Endothelial cell (in vitro differentiated cells): ENCODE data around the gene PARP6. TPM values are rescaled to one million over a fixed set of nuclear protein-coding genes. Genes with fewer than 3 reads are reported as not detected.

ENCODE experiments used
- DNase-seq: peaks from one replicate; pipeline ENCODE4 v3.0.0; 2021; ENCODE audit warnings: low spot score
- H3K27ac Mint-ChIP-seq: one replicate; pipeline ENCODE4 v1.8.0; 2021; ENCODE audit warnings: mixed read lengths, inconsistent platforms; ENCODE audit not compliant: unreplicated experiment
- H3K27me3 Mint-ChIP-seq: one replicate; pipeline ENCODE4 v1.8.0; 2021; ENCODE audit warnings: mild to moderate bottlenecking, moderate library complexity, mixed read lengths, inconsistent platforms; ENCODE audit not compliant: unreplicated experiment
- H3K36me3 Mint-ChIP-seq: one replicate; pipeline ENCODE4 v1.8.0; 2021; ENCODE audit warnings: mild to moderate bottlenecking, low read depth, mixed read lengths, inconsistent platforms; ENCODE audit not compliant: unreplicated experiment
- H3K4me1 Mint-ChIP-seq: one replicate; pipeline ENCODE4 v1.8.0; 2021; ENCODE audit warnings: mild to moderate bottlenecking, mixed read lengths, inconsistent platforms; ENCODE audit not compliant: unreplicated experiment
- H3K4me3 Mint-ChIP-seq: one replicate; pipeline ENCODE4 v1.8.0; 2021; ENCODE audit warnings: mild to moderate bottlenecking, mixed read lengths, inconsistent platforms; ENCODE audit not compliant: unreplicated experiment
- H3K9me3 Mint-ChIP-seq: one replicate; pipeline ENCODE4 v1.8.0; 2021; ENCODE audit warnings: mixed read lengths, inconsistent platforms; ENCODE audit not compliant: unreplicated experiment
- total RNA-seq: library from RNA; stranded (reverse); fragmentation: NEBNext Ultra II Directional; extraction: Animal tissue kit (Norgen Biotek cat#: 25700); gene quantifications from one replicate; pipeline ENCODE4 v1.2.1, GENCODE V29; 2021; ENCODE audit not compliant: unreplicated experiment
- TF ChIP-seq, protein P1 (sequence below): fragments of 200-600 bp; sonication (generic); IDR thresholded peaks from one replicate; pipeline ENCODE4 v1.5.0; 2021; ENCODE audit warnings: antibody characterized with exemption; ENCODE audit not compliant: unreplicated experiment

Gene PARP6
- total RNA-seq, 1 donor from 2014 or later, result 77.4 TPM

DNA sequence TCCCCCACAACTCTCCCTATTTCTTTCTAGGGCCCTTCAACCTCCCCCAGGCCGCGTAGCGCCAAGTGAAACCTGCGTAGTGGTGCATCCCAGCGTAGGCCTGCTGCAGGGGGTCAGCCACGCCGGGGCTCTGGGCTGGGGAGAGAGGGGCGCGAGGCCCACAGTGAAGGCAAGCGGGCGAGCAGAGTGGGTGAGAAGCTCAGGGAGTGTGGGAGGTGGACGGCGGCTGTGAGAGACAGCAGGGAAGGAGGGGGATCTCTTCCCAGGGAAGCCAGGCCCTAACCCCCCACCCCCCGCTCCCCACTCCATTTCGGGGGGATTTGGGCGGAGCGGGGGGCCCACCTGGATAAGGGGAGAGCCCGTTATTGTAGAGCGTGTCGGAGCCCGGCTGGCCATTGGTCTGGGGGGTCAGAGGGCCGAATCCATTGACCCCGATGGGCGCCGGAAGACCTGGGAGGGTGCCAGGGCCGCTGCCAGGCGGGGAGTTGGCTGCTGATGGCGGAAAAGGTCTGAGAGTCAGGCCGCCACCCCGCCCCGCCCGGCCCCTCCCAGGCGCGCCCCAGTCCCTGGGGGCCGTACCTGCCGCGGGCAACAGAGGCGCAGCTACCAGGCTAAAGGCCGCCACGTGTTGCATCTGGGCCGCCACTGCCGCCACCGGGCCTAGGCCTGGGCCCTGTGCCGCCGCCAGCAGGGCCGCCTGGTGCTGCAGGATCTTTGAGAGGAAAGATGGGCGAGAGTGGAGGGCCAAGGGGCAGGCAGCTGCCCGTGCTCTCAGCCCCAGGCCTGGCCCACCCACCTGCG, 16.6 kb upstream of the PARP6 start:
- TF ChIP-seq, protein P1, sequence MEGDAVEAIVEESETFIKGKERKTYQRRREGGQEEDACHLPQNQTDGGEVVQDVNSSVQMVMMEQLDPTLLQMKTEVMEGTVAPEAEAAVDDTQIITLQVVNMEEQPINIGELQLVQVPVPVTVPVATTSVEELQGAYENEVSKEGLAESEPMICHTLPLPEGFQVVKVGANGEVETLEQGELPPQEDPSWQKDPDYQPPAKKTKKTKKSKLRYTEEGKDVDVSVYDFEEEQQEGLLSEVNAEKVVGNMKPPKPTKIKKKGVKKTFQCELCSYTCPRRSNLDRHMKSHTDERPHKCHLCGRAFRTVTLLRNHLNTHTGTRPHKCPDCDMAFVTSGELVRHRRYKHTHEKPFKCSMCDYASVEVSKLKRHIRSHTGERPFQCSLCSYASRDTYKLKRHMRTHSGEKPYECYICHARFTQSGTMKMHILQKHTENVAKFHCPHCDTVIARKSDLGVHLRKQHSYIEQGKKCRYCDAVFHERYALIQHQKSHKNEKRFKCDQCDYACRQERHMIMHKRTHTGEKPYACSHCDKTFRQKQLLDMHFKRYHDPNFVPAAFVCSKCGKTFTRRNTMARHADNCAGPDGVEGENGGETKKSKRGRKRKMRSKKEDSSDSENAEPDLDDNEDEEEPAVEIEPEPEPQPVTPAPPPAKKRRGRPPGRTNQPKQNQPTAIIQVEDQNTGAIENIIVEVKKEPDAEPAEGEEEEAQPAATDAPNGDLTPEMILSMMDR, result no peak
- H3K36me3 Mint-ChIP-seq, result peaks cover 7% of the 10 kb centered on the region
- H3K4me3 Mint-ChIP-seq, result no peak overlapping the region
- H3K4me1 Mint-ChIP-seq, result no peaks in the 10 kb centered on the region
- DNase-seq, result no peak
- no peak overlapping the region for H3K27ac Mint-ChIP-seq
- H3K27me3 Mint-ChIP-seq, result peaks cover 2% of the 10 kb centered on the region
- no peaks in the 10 kb centered on the region for H3K9me3 Mint-ChIP-seq

DNA sequence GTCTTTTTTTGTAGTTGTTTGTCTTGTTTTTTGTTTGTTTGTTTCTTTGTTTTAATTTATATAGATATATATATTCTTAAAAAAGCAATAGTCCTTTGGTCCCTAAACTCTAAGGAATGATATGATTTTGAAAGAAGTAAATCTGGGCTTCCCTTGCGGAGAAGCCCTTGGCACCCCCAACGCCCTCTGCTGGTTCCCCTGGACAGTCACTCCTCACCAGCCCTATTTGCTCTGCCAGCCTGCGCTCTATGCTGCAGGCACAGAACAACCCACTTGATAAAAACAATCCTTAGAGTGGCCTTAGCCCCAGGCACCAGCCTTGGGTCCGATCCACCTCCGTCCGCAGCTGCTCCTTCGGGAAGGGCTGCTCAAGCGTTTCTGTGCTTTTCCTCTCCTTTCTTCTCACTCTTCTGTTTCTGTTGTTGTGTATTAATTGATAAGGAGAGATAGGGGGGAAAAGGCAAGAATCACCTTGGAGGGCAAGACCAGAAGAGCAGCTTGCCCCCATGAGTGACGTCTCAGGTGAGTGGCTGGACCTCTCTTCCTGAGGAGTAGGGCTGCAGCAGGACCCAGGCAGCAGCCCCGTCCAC, 13.7 kb upstream of the PARP6 start:
- no peaks in the 10 kb centered on the region for H3K27me3 Mint-ChIP-seq
- H3K27ac Mint-ChIP-seq, result no peak overlapping the region
- no peaks in the 10 kb centered on the region for H3K9me3 Mint-ChIP-seq

DNA sequence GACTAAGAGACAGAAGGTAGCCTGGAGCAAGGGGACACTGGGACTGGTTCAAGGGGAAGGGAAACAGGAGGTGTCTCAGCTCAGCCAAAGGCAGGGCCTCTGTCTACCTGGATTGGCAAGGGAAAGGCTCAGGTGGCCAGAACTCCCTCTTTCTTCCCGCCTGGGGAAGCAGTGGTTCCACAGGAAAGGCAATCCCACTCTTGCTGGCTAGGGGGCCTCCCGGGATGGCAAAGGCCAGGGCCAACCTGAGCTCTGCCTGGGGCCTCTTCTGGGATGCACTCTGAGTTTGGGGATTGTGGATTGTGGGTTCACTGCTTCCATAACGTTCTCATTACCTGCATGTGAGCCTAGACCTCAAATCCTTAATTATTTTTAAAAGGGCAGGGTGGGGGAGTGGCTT, 13.0 kb upstream of the PARP6 start:
- TF ChIP-seq, protein P1, result no peak
- H3K27me3 Mint-ChIP-seq, result no peaks in the 10 kb centered on the region
- H3K27ac Mint-ChIP-seq, result no peak overlapping the region
- no peaks in the 10 kb centered on the region for H3K9me3 Mint-ChIP-seq
- peaks cover 5% of the 10 kb centered on the region for H3K36me3 Mint-ChIP-seq
- DNase-seq, result peak; percentile 32
- H3K4me3 Mint-ChIP-seq, result no peak overlapping the region
- H3K4me1 Mint-ChIP-seq, result no peaks in the 10 kb centered on the region

More for the DNA sequence above, 13.7 kb upstream of the PARP6 start:
- H3K4me3 Mint-ChIP-seq, result no peak overlapping the region
- peak; percentile 61 for DNase-seq
- TF ChIP-seq, protein P1, result peak; percentile 56
- peaks cover 7% of the 10 kb centered on the region for H3K36me3 Mint-ChIP-seq
- no peaks in the 10 kb centered on the region for H3K4me1 Mint-ChIP-seq

DNA sequence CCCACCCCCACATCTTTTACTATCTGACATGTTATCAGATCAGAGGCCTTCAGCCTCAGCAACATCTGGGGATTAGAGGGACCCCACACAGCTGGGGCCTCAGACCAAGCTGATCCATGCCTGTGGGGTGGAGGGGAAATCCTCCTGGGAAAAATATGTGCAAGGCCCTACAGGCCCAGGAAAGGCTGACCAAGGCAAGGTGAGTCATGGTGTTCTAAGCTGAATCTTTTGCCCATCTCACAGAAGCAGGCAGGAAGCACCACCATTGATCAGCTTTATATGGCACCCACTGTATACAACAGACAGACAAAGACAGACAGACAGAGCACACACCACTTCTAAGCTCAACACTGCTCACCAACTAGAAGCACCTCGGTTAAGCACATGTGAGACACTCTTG, 12.4 kb upstream of the PARP6 start:
- H3K36me3 Mint-ChIP-seq, result peaks cover 3% of the 10 kb centered on the region
- TF ChIP-seq, protein P1, result no peak
- no peaks in the 10 kb centered on the region for H3K9me3 Mint-ChIP-seq
- no peaks in the 10 kb centered on the region for H3K27me3 Mint-ChIP-seq
- DNase-seq, result no peak
- no peaks in the 10 kb centered on the region for H3K4me1 Mint-ChIP-seq
- no peak overlapping the region for H3K4me3 Mint-ChIP-seq
- H3K27ac Mint-ChIP-seq, result no peak overlapping the region

DNA sequence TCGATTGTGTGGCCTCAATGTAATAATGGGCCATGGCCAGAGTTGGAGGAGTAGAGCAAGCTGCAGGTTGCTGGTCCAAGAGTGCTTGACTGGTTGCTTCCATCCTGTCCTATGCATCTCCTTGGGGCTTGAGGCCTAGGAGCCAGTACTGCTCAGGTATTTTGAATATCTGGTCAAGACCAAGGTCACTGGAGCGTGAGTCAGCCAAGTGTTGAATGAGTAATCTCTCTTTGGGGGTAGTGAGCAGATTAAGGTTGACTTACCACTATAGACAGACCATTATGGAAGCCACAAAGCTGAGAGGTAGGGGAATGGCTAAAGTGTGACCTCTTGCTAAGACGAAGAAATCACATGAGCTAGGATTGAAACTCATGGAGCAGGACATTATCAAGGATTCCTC, 9.4 kb upstream of the PARP6 start:
- Mint-ChIP-seq H3K36me3 (peaks cover 2% of the 10 kb centered on the region), H3K9me3 (no peaks in the 10 kb centered on the region), H3K27me3 (no peaks in the 10 kb centered on the region), H3K27ac (no peak overlapping the region), H3K4me3 (no peak overlapping the region), H3K4me1 (no peaks in the 10 kb centered on the region)
- DNase-seq, result no peak
- TF ChIP-seq, protein P1, result no peak
